Astrocyte of the hippocampus (primary cell): ENCODE data around the gene VTI1B.

Experiments used
- DNase-seq: peaks from one replicate; pipeline ENCODE4 v3.0.0; 2011; ENCODE audit warnings: low read depth, low spot score

VTI1B gene

GRCh38 chr14:67679006-67679405 lies 4.6 kb upstream of the VTI1B start:
- DNase-seq = no peak

GRCh38 chr14:67675219-67675582 lies 769 bp upstream of the VTI1B start:
- DNase-seq = no peak

GRCh38 chr14:67674139-67674479 lies 323 bp downstream of the VTI1B start:
- peak; percentile 80 for DNase-seq

GRCh38 chr14:67673451-67673850 lies 981 bp downstream of the VTI1B start:
- no peak for DNase-seq

- no peak for DNase-seq
Measured at GRCh38 chr14:67668559-67668958, 5.9 kb downstream of the VTI1B start.

GRCh38 chr14:67666750-67667449 lies 7.5 kb downstream of the VTI1B start:
- peak; percentile 75 for DNase-seq

GRCh38 chr14:67665868-67666267 lies 8.6 kb downstream of the VTI1B start:
- DNase-seq = peak; percentile 38

- DNase-seq = no peak
Measured at GRCh38 chr14:67663633-67664032, 10.8 kb downstream of the VTI1B start.

- no peak for DNase-seq
Measured at GRCh38 chr14:67653651-67654280, 20.7 kb downstream of the VTI1B start.

- no peak for DNase-seq
Measured at GRCh38 chr14:67652189-67652588, 22.2 kb downstream of the VTI1B start.

GRCh38 chr14:67650694-67651093 lies 23.7 kb downstream of the VTI1B start:
- DNase-seq = no peak

- DNase-seq = no peak
Measured at GRCh38 chr14:67650151-67650550, 24.3 kb downstream of the VTI1B start.

GRCh38 chr14:67646131-67646530 lies 28.3 kb downstream of the VTI1B start:
- no peak for DNase-seq

- no peak for DNase-seq
Measured at GRCh38 chr14:67645414-67645813, 29.0 kb downstream of the VTI1B start.

GRCh38 chr14:67644428-67644827 lies 30.0 kb downstream of the VTI1B start:
- no peak for DNase-seq

GRCh38 chr14:67643713-67644112 lies 30.7 kb downstream of the VTI1B start:
- no peak for DNase-seq

GRCh38 chr14:67641902-67642749 lies 32.3 kb downstream of the VTI1B start:
- no peak for DNase-seq

- no peak for DNase-seq
Measured at GRCh38 chr14:67641480-67641879, 33.0 kb downstream of the VTI1B start.

- DNase-seq = no peak
Measured at GRCh38 chr14:67638642-67639041, 35.8 kb downstream of the VTI1B start.

GRCh38 chr14:67636361-67636919 lies 38.0 kb downstream of the VTI1B start:
- no peak for DNase-seq

- no peak for DNase-seq
Measured at GRCh38 chr14:67633451-67634147, 40.8 kb downstream of the VTI1B start.

- DNase-seq = no peak
Measured at GRCh38 chr14:67630938-67631337, 43.5 kb downstream of the VTI1B start.
